Adipose tissue (tissue), 3 donors: ENCODE data around the gene PARG. TPM values are rescaled to one million over a fixed set of nuclear protein-coding genes. Genes with fewer than 3 reads are reported as not detected.
"Not testable (repeated sequence)": the region's sequence is repeated elsewhere in the genome, so short reads cannot be mapped to it uniquely, and the experiment has no call there.

ENCODE experiments used
- H3K27ac ChIP-seq: one replicate; pipeline ENCODE4 v1.5.1; 2013; ENCODE audit warnings: low read depth, low read length
- WGBS, 3 donors: extraction: QIAGEN DNeasy Blood & Tissue Kit; methylation state at CpG; one replicate each; pipeline ENCODE4 v1.1.7; 2013; 5-methylcytosine and 5-hydroxymethylcytosine counted together
- polyA plus RNA-seq, 3 donors: library from polyadenylated mRNA; stranded (reverse); fragments of 200-250 nt; gene quantifications; one replicate each; pipeline ENCODE4 v1.2.3, GENCODE V29; 2013
- donor health status: healthy with polysubstance abuse.
- donor health status: Bipolar disorder and iron deficiency.
- donor health status: healthy.

The PARG gene
- polyA plus RNA-seq: 1 to 10 TPM; 4.5 to 7.1 (median 6.7) TPM

DNA sequence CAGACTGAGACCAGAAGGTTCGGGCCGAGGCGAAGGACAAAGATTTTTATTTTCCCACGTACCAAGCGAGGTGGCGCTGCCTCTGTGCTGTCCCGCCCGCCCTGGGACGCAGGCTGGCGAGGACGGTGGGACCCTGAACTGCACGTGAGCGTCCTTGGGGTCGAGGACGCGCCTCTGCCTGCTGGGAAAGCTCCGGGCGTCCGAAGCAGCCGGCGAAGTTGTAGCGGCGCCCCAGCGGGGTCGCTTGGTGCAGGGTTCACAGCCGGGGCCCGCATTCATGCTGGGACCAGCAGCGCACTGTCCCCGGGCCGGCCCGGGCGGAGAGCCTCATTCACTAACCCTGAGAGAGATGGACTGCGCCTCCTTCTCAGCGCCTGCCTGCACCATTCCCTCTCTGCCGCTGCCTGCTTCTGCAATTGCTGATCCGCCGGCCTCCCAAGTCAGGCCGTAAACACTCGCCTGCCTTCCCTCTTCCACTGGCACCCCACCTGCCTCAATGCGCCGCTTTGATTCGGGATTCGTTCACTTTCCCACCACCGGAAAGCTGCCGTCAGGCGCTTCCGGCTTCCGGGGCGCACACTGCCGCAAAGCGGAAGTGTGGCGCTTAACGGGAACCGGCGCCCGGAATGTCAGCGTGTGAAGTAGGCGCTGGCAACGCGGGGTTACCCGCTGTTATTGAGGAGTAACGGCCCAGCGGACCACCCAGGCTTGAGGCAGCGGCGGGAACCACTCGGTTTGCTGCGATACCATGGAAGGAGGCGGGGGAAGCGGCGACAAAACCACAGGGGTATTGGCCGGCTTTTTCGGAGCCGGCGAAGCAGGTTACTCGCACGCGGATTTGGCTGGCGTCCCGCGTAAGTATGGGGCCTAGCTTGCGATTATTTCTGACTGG lies at the start of gene PARG, which contains the start of gene TIMM23B:
Gene PARG, minus strand, starts transcription at position 581 of the 892 bp plus-strand sequence. Its CDS starts 302 bp downstream, at position 279.
Gene TIMM23B, plus strand, starts transcription at position 607 of the 892 bp plus-strand sequence. Its CDS starts 142 bp downstream, at position 749.
- not testable (repeated sequence) for H3K27ac ChIP-seq

GRCh38 chr10:49988376-49988775 lies 46.5 kb upstream of the PARG start, which contains the start of gene AGAP6:
AGAP6 (plus strand) TSS chr10:49988406; CDS start chr10:49988716, 310 bp downstream.
- 93 to 98% (median 95%) methylated on average over 13 to 16 of the region's 18 CpGs for WGBS, 3 donors
- not testable (repeated sequence) for H3K27ac ChIP-seq

More for the DNA sequence above, at the start of gene PARG, which contains the start of gene TIMM23B:
- WGBS, 3 donors: 0% methylated on average over 75 to 81 of the region's 81 CpGs

DNA sequence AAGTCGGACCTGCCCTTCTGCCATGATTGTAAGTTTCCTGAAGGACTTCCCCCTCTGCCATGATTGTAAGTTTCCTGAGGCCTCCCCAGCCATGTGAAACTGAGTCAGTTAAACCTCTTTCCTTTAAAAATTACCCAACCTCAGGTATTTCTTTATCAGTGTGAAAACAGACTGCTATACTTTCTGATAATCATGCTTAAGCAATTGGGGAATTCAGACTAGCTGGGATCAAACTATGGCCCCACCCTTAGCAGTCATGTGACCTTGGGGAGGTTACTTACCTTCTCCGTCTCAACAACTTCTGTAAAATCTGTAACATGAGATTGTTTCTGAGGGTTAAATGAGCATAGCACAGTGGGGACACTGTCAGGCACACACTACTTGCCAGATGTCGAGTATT lies 45.4 kb upstream of the PARG start:
- not testable (repeated sequence) for H3K27ac ChIP-seq
- WGBS, 3 donors: 69 to 84% (median 70%) methylated on average over 3 of the region's 3 CpGs

DNA sequence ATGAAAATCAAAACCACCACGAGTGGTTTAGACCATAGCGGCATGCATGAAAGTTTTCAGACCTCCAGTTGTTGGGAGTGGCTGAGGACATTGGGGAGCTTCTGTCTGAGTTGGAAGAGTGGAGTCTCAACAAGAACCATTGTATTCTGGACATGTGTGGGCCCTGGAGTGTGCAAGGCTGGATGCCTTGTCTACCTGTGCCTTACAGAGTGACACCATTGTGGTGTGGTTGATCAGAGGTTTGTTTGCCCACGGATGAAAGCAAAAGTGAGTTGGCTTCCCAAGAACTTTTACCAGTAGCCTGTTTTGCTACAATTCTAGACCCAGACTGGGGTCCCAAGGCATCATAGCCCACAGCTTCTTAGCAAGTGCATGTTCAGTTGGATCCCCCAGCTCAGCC lies 35.9 kb upstream of the PARG start:
- 89 to 97% (median 90%) methylated on average over 3 of the region's 3 CpGs for WGBS, 3 donors
- H3K27ac ChIP-seq: not testable (repeated sequence)

GRCh38 chr10:49972094-49972493 lies 30.3 kb upstream of the PARG start:
- not testable (repeated sequence) for H3K27ac ChIP-seq
- 83 to 94% (median 85%) methylated on average over 3 of the region's 3 CpGs for WGBS, 3 donors

GRCh38 chr10:49971466-49971865 lies 29.6 kb upstream of the PARG start:
- 77 to 81% (median 79%) methylated on average over 2 of the region's 2 CpGs for WGBS, 3 donors

GRCh38 chr10:49970331-49970857 lies 28.6 kb upstream of the PARG start:
- WGBS, 3 donors: 95 to 98% (median 95%) methylated on average over 15 to 30 of the region's 37 CpGs
- H3K27ac ChIP-seq: not testable (repeated sequence)

More at GRCh38 chr10:49971466-49971865, 29.6 kb upstream of the PARG start:
- H3K27ac ChIP-seq: not testable (repeated sequence)

GRCh38 chr10:49953122-49953521 lies 11.3 kb upstream of the PARG start:
- not testable (repeated sequence) for H3K27ac ChIP-seq
- 69 to 96% (median 87%) methylated on average over 2 to 3 of the region's 3 CpGs for WGBS, 3 donors

GRCh38 chr10:49952006-49952405 lies 10.2 kb upstream of the PARG start:
- H3K27ac ChIP-seq: not testable (repeated sequence)
- WGBS, 3 donors: 80 to 95% (median 93%) methylated on average over 3 of the region's 3 CpGs

DNA sequence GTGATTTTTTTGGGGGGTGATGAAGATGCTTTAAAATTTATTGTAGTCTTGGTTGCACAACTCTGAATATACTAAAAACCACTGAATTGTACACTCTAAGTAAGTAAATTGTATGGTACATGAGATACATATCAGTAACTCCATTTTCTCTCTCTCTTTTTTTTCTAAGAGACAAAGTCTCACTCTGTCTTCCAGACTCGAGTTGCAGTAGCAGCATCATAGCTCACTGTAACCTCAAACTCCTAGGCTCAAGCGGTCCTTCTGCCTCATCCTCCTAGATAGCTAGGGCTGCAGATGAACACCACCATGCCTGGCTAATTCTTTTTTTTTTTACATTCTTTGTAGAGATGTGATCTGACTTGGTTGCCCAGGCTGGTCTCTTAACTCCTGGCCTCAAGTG lies 6.9 kb upstream of the PARG start:
- not testable (repeated sequence) for H3K27ac ChIP-seq
- WGBS, 3 donors: 96 to 100% (median 100%) methylated on average over 2 of the region's 2 CpGs

DNA sequence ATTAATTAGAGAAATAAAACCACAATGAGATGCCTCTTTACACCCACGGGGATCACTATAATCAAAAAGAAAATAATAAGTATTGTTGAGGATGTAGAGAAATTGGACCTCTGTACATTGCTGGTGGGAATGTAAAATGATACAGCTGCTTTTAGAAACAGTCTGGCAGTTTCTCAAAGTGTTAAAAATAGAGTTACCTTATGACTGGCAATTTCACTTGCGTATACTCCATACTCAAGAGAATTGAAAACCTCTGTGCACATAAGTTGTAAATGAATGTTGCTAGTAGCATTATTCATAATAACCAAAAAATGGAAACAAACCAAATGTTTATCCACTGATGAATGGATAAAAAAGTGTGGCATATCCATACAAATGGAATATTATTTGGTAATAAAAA lies 6.3 kb upstream of the PARG start:
- WGBS, 3 donors: 90 to 100% (median 97%) methylated on average over 1 of the region's 2 CpGs
- not testable (repeated sequence) for H3K27ac ChIP-seq

DNA sequence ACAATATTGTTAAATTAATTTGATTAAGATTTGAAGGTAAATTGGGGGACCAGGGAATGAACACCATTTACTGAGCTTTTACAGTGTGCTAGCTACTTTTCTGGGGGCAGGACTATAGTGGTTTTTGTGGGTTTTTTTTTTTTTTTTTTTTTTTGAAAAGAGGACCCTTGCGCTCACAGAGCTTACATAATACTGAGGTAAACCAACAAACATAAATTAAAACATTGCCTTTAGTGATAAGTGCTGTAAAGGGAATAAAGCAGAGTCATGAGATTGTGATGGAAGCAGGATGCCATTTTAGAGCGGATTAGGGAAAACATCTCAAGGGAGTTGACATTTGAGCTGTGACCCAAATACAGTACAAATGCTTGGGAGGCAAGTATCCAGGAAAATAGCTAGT lies 1.8 kb upstream of the PARG start:
- 64 to 88% (median 67%) methylated on average over 2 of the region's 2 CpGs for WGBS, 3 donors
- H3K27ac ChIP-seq: not testable (repeated sequence)

GRCh38 chr10:49942339-49942705 lies 495 bp upstream of the PARG start:
- 0% methylated on average over 12 of the region's 12 CpGs for WGBS, 3 donors
- H3K27ac ChIP-seq: not testable (repeated sequence)

DNA sequence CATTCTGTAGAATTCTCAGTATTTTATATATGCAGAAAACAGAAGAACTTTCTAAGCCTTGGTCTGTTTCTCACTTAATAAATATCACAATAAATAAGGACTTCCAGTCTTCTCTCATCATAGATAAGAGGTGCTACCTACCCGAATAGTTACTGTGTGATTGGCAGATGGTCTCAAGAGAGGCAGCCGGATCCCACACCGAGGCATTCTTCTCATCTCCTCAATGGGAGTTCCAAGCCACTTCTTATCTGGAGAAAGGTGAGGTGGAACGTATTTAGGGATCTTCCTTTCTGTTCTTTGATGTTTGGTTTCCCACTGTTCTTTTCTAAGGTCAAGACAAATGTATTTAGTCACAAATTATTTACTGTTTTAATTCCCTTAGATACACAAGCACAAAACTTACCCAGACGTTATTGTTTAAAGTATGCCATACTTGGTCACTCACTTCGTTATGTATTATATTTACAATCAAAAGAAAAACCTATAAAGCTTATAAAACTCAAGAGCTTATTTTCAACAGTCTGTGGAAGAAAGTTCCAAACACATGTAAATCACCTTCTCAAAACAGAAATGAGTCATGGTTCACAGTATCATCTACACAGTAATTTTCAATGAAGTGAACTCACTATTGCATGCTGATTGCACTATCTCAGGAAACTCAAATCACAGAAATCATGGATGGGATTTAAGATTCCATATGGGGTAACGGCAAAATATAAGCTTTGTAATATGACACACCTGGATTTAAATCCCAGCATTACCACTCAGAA lies 9.7 kb downstream of the PARG start:
- not testable (repeated sequence) for H3K27ac ChIP-seq
- 80 to 92% (median 85%) methylated on average over 7 of the region's 7 CpGs for WGBS, 3 donors

- not testable (repeated sequence) for H3K27ac ChIP-seq
Measured at GRCh38 chr10:49931276-49931675, 10.6 kb downstream of the PARG start.

GRCh38 chr10:49923572-49923971 lies 18.3 kb downstream of the PARG start:
- 95 to 100% (median 98%) methylated on average over 4 of the region's 4 CpGs for WGBS, 3 donors

More at GRCh38 chr10:49931276-49931675, 10.6 kb downstream of the PARG start:
- whole genome bisulfite sequencing, 3 donors: 81 to 93% (median 81%) methylated on average over 2 to 4 of the region's 5 CpGs

DNA sequence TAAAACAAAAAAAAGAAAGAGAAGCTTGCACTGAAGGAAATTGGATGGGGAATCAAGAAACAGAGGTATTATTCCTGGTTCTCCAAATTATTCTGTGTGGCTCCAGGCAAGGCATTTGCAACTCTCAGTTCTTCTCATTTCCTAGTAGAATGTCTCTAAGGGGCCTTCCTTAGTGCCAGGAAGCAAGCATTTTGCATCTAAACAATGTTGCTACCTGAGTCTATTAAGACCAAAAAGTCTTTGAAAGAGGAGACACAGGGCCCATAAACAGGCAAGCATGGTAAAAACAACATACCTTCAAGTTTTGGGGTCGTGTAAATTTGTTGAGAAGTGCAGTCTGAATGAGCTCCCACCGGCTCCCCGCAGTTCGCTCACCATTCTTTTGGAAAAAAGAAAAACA lies 19.8 kb downstream of the PARG start:
- WGBS, 3 donors: 71 to 84% (median 82%) methylated on average over 4 of the region's 4 CpGs
- H3K27ac ChIP-seq: not testable (repeated sequence)

More at GRCh38 chr10:49923572-49923971, 18.3 kb downstream of the PARG start:
- H3K27ac ChIP-seq: not testable (repeated sequence)

DNA sequence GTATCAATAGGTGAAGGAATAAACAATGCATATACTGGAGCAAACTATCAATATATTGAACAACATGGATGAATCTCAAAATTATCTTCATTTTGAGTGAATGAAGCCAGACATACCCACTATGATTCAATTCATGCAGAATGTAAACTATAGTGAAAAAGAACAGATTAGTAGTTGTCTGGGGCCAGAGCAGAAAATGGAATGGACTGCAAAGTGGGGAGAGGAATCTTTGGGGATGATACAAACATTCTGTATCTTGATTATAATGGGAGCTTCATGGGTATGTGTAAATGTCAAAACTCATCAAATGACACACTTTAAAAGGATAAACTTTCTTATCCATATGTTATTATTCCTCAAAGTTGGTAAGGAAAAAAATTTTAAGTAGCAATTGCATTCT lies 23.9 kb downstream of the PARG start:
- not testable (repeated sequence) for H3K27ac ChIP-seq

DNA sequence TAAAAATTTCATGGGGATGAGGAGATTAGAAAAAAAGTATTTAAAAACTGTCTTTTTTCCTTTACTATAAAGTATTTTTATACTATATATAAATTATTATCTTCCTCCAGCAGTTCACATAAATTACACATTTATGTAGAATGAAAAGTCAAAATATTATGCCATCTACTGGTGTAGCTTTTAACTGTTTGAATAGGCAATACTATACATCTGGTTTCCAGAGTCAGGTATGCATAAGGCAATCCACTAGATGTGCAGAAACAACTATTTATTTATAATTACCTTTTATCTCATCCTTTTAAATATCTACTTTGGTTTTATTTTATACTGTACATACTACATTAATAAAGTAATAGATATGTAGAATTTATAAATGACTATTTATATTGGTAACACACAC lies 25.4 kb downstream of the PARG start:
- not testable (repeated sequence) for H3K27ac ChIP-seq
